Bronchial smooth muscle cell (primary cell): ENCODE measurements around the gene LEFTY2. TPM values are rescaled to one million over a fixed set of nuclear protein-coding genes. Genes with fewer than 3 reads are reported as not detected.

Source experiments
- total RNA-seq: library from RNA; depleted of rRNA; stranded (reverse); fragments of >200 nt; gene quantifications from 2 replicates; pipeline ENCODE4 v1.2.1, GENCODE V29; 2014

Gene LEFTY2, protein sequence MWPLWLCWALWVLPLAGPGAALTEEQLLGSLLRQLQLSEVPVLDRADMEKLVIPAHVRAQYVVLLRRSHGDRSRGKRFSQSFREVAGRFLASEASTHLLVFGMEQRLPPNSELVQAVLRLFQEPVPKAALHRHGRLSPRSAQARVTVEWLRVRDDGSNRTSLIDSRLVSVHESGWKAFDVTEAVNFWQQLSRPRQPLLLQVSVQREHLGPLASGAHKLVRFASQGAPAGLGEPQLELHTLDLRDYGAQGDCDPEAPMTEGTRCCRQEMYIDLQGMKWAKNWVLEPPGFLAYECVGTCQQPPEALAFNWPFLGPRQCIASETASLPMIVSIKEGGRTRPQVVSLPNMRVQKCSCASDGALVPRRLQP
- total RNA-seq: not detected in 2 replicates

DNA sequence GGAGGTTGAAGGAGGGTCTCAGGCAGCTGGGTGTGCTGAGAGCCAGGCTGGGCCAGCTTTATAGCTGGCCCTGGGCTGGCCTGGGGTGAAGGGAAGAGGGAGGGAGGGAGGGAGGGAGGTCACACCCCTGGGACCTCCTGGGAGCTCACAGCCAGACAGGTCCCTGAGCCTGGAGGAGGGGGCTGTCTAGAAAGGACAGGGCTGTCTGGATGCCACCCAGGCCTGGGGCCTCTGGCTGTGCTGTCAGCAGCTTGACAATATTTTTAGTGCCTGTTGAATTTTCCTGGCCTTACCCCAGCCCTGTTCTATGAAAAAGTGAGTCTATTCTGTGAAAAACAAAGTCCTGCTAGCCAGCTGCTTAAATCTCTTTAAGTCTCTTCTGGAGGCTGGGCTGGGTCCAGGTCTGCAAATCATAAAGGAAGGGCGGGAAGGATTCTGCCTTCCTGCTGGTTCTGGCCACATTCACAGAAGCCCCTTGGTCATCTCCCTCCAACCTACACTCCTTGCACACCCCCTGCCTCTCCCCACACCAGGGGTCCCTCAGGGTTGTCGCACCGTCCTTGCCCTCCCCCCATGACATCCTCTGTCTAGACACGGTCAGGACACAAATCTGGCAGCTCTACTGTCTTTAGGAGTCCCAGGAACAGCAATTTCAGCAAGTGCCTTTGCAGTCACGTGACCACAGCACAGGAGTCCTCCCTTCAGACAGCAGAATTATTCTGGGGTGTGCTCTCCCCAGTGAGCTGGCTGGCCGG lies at the start of gene LEFTY2:
LEFTY2 (minus strand) TSS at position 34 of the 755 bp plus-strand sequence. CDS start 80 bp downstream, outside the sequence.

DNA sequence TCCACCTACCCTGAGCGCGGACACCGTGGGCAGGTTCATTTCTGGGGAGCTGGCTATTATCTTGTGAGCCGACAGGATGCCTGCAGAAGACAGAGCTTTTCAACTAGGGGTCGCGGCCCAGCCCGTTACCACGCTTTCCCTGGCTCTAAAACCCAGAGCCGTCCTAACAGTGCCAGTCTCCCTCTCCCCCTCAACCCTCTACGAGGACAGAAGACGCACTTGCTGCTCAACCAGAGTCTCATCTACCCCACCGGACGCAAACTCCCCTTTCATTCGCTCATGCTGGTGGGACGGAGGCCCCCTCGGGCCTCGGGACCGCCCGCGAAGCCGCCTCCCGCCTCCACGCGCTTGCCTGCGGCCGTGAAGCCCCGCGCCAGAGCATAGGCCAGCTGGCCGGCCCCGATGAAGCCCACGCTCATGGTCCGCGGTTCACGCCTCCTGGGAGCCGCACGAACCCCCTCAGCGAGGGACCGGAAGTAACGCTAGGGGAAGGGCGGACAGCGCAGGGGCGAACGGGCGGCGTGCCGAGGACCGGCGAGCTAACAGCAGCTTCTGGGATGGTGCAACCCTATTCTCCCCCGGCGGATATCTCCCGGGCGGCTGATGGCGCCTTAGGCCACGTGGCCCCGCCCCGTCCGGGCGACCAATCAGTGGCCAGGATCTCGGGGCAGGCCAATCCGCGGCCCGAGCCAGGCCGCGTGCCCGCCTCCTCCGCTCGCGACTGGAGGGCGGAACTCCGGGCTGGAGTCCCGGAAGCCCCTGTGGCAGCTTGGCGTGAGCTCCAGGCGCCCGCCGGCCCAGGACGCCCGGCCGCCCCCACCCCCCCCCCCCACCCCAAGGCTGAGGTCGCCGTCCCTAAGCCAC lies 17.1 kb downstream of the LEFTY2 start, which contains the start of gene PYCR2:
PYCR2 (minus strand) TSS at position 559 of the 864 bp plus-strand sequence; CDS start at position 419, 140 bp downstream.

DNA sequence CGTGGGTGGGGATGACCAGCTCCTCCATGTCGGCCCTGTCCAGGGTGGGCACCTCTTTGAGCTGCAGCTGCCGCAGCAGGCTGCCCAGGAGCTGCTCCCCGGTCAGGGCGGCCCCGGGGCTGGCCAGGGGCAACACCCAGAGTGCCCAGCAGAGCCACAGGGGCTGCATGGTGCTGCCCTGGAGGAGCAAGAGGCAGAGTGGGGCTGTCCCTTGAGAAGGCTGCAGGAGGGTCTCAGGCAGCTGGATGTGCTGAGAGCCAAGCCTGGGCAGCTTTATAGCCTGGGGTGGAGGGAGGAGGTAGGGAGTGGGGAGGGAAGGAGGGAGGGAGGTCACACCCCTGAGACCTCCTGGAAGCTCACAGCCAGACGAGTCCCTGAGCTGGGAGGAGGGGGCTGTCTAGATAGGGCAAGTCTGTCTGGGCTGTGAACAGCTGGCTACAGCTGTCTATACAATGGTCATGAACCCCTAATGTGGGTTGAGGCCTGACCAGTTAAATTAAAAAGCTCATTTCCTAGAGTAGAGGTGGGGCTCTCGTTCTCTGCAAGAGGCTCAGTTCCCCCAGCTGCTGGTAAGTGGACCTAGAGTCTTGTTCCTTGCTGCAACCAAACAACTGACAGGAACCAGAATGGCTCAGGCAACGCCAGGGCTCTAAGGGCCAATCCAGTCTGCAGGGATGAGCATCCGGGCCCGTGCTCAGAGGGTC lies 52.0 kb downstream of the LEFTY2 start, which contains the start of gene LEFTY1:
LEFTY1 (minus strand) TSS at position 249 of the 704 bp plus-strand sequence; CDS start at position 169, 80 bp downstream.

Other genes starting within 250 kb of the LEFTY2 start
- 179 and 224 TPM in 2 replicates for gene SRP9, start 163.4 kb downstream of the LEFTY2 start, total RNA-seq
- gene EPHX1, start 131.1 kb downstream of the LEFTY2 start, total RNA-seq: 44.9 and 47.0 TPM in 2 replicates
- 11.7 and 15.4 TPM in 2 replicates for gene TMEM63A, start 58.8 kb downstream of the LEFTY2 start, total RNA-seq
- 0.16 TPM in 1 of 2 replicates, not detected in the other for gene LEFTY1, start 52.1 kb downstream of the LEFTY2 start, total RNA-seq
- gene PYCR2, start 17.0 kb downstream of the LEFTY2 start, total RNA-seq: 22.2 and 26.0 TPM in 2 replicates
- gene SDE2, start 58.1 kb upstream of the LEFTY2 start, total RNA-seq: 11.8 and 15.4 TPM in 2 replicates
- 67.8 and 104 TPM in 2 replicates for gene H3-3A, start 121.5 kb upstream of the LEFTY2 start, total RNA-seq
- gene ACBD3, start 245.5 kb upstream of the LEFTY2 start, total RNA-seq: 51.6 and 66.8 TPM in 2 replicates